HepG2 (cell line): Measurements from ENCODE around the gene SERPINA3. TPM values are rescaled to one million over a fixed set of nuclear protein-coding genes. Genes with fewer than 3 reads are reported as not detected.

Source experiments
- ATF7 ChIP-seq, 2 experiments: fragments of 450-650 bp in 1 of 2; sonication (generic) in 1 of 2; formaldehyde crosslinking in 1 of 2; IDR thresholded peaks; 2 replicates each; pipeline versions ENCODE4 v1.4.0 to v1.6.1; 2016 to 2020; ENCODE audit warnings: antibody characterized with exemption in 1 of 2, mild to moderate bottlenecking in 1 of 2, missing genetic modification reagents in 1 of 2
- ATRX ChIP-seq: sonication (generic); formaldehyde crosslinking; IDR thresholded peaks from 2 replicates; pipeline ENCODE4 v1.4.0; 2020; ENCODE audit warnings: missing genetic modification reagents, borderline replicate concordance
- CBX1 ChIP-seq: IDR thresholded peaks from one replicate; pipeline ENCODE4 v1.6.1; 2016; ENCODE audit warnings: antibody characterized with exemption, low read depth
- DZIP1 ChIP-seq: sonication (generic); formaldehyde crosslinking; IDR thresholded peaks from 2 replicates; pipeline ENCODE4 v1.5.0; 2020; ENCODE audit warnings: mild to moderate bottlenecking, missing genetic modification reagents
- HNRNPH1 ChIP-seq: fragments of 200-400 bp; formaldehyde crosslinking; optimal IDR thresholded peaks from 2 replicates; pipeline ENCODE3; 2017; ENCODE audit warnings: mild to moderate bottlenecking, low read depth, low read length
- MAFF ChIP-seq: IDR thresholded peaks from 2 replicates; pipeline ENCODE4 v1.6.1; 2011; ENCODE audit warnings: low read depth, low read length, improper control_type of control experiment
- MIXL1 ChIP-seq: IDR thresholded peaks from 2 replicates; pipeline ENCODE4 v1.6.1; 2016
- NFE2L2 ChIP-seq: fragments of 150-350 bp; IDR thresholded peaks from 2 replicates; pipeline ENCODE4 v1.6.1; 2014; ENCODE audit warnings: low read length
- NFIB ChIP-seq: sonication (generic); formaldehyde crosslinking; IDR thresholded peaks from 2 replicates; pipeline ENCODE4 v1.9.0; 2021; ENCODE audit warnings: missing genetic modification reagents, mild to moderate bottlenecking, borderline replicate concordance
- PRMT3 ChIP-seq: sonication (generic); formaldehyde crosslinking; IDR thresholded peaks from 2 replicates; pipeline ENCODE4 v1.8.1; 2022; ENCODE audit warnings: low read depth, mild to moderate bottlenecking, moderate library complexity, missing genetic modification reagents, borderline replicate concordance
- RAD21 ChIP-seq: fragments of 450-650 bp; formaldehyde crosslinking; IDR thresholded peaks from 2 replicates; pipeline ENCODE4 v1.5.0; 2020; ENCODE audit warnings: mild to moderate bottlenecking
- RBAK ChIP-seq: sonication (generic); formaldehyde crosslinking; IDR thresholded peaks from 2 replicates; pipeline ENCODE4 v1.5.1; 2020; ENCODE audit warnings: mild to moderate bottlenecking, missing genetic modification reagents
- SMAD9 ChIP-seq: sonication (generic); formaldehyde crosslinking; IDR thresholded peaks from 2 replicates; pipeline ENCODE4 v1.5.1; 2020; ENCODE audit warnings: mild to moderate bottlenecking, missing genetic modification reagents
- SMARCE1 ChIP-seq: fragments of 450-650 bp; IDR thresholded peaks from 2 replicates; pipeline ENCODE4 v1.6.1; 2017; ENCODE audit warnings: borderline replicate concordance
- SNAI1 ChIP-seq: sonication (generic); formaldehyde crosslinking; IDR thresholded peaks from 2 replicates; pipeline ENCODE4 v1.5.0; 2020; ENCODE audit warnings: mild to moderate bottlenecking, missing genetic modification reagents, borderline replicate concordance
- TBL1XR1 ChIP-seq: fragments of 150-350 bp; IDR thresholded peaks from 2 replicates; pipeline ENCODE4 v1.6.1; 2014; ENCODE audit warnings: borderline replicate concordance, low read length; ENCODE audit not compliant: partially characterized antibody
- TFDP1 ChIP-seq: IDR thresholded peaks from 2 replicates; pipeline ENCODE4 v1.6.1; 2016; ENCODE audit warnings: missing compliant biosample characterization, missing genetic modification reagents, borderline replicate concordance
- XRCC5 ChIP-seq: fragments of 200-400 bp; formaldehyde crosslinking; optimal IDR thresholded peaks from 2 replicates; pipeline ENCODE3; 2017; ENCODE audit warnings: mild to moderate bottlenecking, low read length
- ZBTB7A ChIP-seq: sonication (generic); formaldehyde crosslinking; IDR thresholded peaks from 2 replicates; pipeline ENCODE4 v1.8.0; 2022; ENCODE audit warnings: mild to moderate bottlenecking, missing genetic modification reagents
- ZBTB8A ChIP-seq: sonication (generic); formaldehyde crosslinking; IDR thresholded peaks from 2 replicates; pipeline ENCODE4 v1.4.0; 2020; ENCODE audit warnings: mild to moderate bottlenecking, low read depth, missing genetic modification reagents, borderline replicate concordance
- ZNF282 ChIP-seq: fragments of 450-650 bp; IDR thresholded peaks from 2 replicates; pipeline ENCODE4 v1.6.1; 2018; ENCODE audit not compliant: partially characterized antibody
- ZNF510 ChIP-seq: sonication (generic); formaldehyde crosslinking; IDR thresholded peaks from 2 replicates; pipeline ENCODE4 v1.4.0; 2020; ENCODE audit warnings: low read depth, mild to moderate bottlenecking, missing genetic modification reagents
- ZNF598 ChIP-seq: sonication (generic); formaldehyde crosslinking; IDR thresholded peaks from 2 replicates; pipeline ENCODE4 v1.5.1; 2020; ENCODE audit warnings: mild to moderate bottlenecking, missing genetic modification reagents, borderline replicate concordance
- ZNF660 ChIP-seq: sonication (generic); formaldehyde crosslinking; IDR thresholded peaks from 2 replicates; pipeline ENCODE4 v1.5.1; 2020; ENCODE audit warnings: mild to moderate bottlenecking, low read depth, missing genetic modification reagents, borderline replicate concordance
- ZNF75D ChIP-seq: sonication (generic); formaldehyde crosslinking; IDR thresholded peaks from 2 replicates; pipeline ENCODE4 v1.8.1; 2023; ENCODE audit warnings: missing genetic modification reagents, mild to moderate bottlenecking, borderline replicate concordance
- ZNF761 ChIP-seq: sonication (generic); formaldehyde crosslinking; conservative IDR thresholded peaks from 2 replicates; pipeline ENCODE4 v1.4.0; 2020; ENCODE audit warnings: mild to moderate bottlenecking, missing genetic modification reagents
- polyA plus RNA-seq, 8 experiments: library from polyadenylated mRNA; depleted of rRNA in 3 of 8; stranded (reverse) in 7 of 8; unstranded in 1 of 8; fragments of >200 nt; fragmentation: Illumina TruSeq in 4 of 8; extraction: Trizol in 4 of 8; gene quantifications; 2 replicates each; pipeline versions ENCODE4 v1.2.1 to v1.2.3, GENCODE V29; 2011 to 2016; ENCODE audit warnings: low read depth in 4 of 8, missing spikeins in 1 of 8, mixed read lengths in 1 of 8; ENCODE audit not compliant: insufficient read depth in 1 of 8
- total RNA-seq, 5 experiments: library from RNA; depleted of rRNA; stranded (reverse); fragments of >200 nt; fragmentation: Illumina TruSeq; extraction: Trizol; gene quantifications; 2 replicates each; pipeline ENCODE4 v1.2.3, GENCODE V29; 2016; ENCODE audit warnings: low read depth in 1 of 5
- TF ChIP-seq, protein P1 (sequence below): sonication (generic); formaldehyde crosslinking; IDR thresholded peaks from 2 replicates; pipeline ENCODE4 v1.4.0; 2020; ENCODE audit warnings: missing genetic modification reagents

The SERPINA3 gene
- total and polyA plus RNA-seq, 2 of the 13 experiments (the other 11 are each of a cell fraction or from before 2014, with no cell fraction given) = 825 to 2,200 TPM

DNA sequence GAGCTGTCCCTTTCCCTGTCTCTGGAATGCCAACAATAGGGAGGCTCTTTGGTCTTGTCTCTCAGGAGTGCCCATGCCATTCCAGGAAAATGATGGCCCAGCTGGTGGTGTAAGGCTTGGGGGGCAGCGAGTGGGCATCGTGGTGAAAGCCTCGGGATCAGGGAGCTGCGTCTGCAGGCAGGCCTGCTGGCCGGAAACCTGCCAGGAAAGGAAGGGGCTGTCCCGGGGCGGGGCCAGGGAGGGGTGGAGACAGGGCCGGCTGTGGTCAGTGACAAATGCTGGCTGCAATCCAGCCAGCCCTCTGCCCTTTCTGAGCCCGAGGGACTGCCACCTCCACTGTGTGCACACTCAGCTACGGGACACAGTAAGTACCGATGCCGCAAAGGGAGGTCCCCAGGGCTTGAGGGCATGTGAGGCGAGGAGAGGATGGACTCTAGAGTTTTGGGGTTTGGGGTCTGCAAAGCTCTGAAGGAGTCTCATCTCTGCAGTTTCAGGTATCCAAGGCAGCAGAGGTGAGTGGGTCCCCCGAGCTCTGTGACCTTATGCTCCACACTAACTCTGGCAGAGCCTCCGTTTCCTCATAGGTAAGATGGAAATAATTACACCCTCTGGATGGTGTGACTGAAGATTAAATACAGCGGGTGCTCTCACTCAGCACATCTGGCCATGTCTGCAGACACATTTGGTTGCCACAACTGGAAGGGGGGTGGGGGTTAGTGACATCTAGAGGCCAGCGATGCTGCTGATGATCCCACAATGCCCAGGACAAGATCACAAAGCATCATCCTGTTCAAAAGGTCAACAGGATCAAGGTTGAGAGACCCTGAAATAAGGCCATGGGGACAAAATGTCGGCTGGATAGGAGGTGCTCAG is 30.8 kb upstream of the SERPINA3 start, which contains the start of gene SERPINA5 (continued):
- TF ChIP-seq DZIP1 (CRISPR knock-in tag) = no peak; the same call in 1 of the 2 replicates
- TF ChIP-seq ATF7 (IDR thresholded peaks at IDR 0.05) = no peak
- no peak for TF ChIP-seq ATF7 (CRISPR knock-in tag; IDR thresholded peaks at IDR 0.05)
- TF ChIP-seq MAFF = no peak
- TF ChIP-seq NFIB = no peak
- 0 out of 2 replicates have a peak, but pooled peaks have one; percentile 26 for TF ChIP-seq MIXL1 (CRISPR knock-in tag)
- peak; percentile 37; the same call in 1 of the 2 replicates for TF ChIP-seq RAD21 (CRISPR knock-in tag)
- TF ChIP-seq ZNF660 = no peak; the same call in 1 of the 2 replicates
- no peak for TF ChIP-seq TBL1XR1
- TF ChIP-seq ZBTB7A (CRISPR knock-in tag) = no peak
- TF ChIP-seq ATRX (CRISPR knock-in tag) = no peak
- 0 out of 2 replicates have a peak, but pooled peaks have one; percentile 76 for TF ChIP-seq ZNF761 (CRISPR knock-in tag)
- no peak for TF ChIP-seq CBX1
- TF ChIP-seq NFE2L2 = no peak
- TF ChIP-seq PRMT3 (CRISPR knock-in tag) = 0 out of 2 replicates have a peak, but pooled peaks have one; percentile 8
- peak; percentile 39; the same call in 1 of the 2 replicates for TF ChIP-seq SNAI1
- TF ChIP-seq XRCC5 = peak; percentile 55
- no peak for TF ChIP-seq RBAK (CRISPR knock-in tag)
- no peak for TF ChIP-seq HNRNPH1
- TF ChIP-seq, protein P1, sequence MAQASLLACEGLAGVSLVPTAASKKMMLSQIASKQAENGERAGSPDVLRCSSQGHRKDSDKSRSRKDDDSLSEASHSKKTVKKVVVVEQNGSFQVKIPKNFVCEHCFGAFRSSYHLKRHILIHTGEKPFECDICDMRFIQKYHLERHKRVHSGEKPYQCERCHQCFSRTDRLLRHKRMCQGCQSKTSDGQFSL (CRISPR knock-in tag) = 0 out of 2 replicates have a peak, but pooled peaks have one; percentile 33
- no peak for TF ChIP-seq ZBTB8A (CRISPR knock-in tag)
- TF ChIP-seq SMAD9 (CRISPR knock-in tag) = peak; percentile 55; the same call in 1 of the 2 replicates
- TF ChIP-seq ZNF510 (CRISPR knock-in tag) = peak; percentile 60; the same call in 1 of the 2 replicates
- peak; percentile 45; the same call in 1 of the 2 replicates for TF ChIP-seq TFDP1 (CRISPR knock-in tag)
- no peak for TF ChIP-seq ZNF598 (CRISPR knock-in tag)
- no peak for TF ChIP-seq SMARCE1
- no peak for TF ChIP-seq ZNF282
- no peak for TF ChIP-seq ZNF75D
